ENCODE data around the gene GAB1. TPM values are rescaled to one million over a fixed set of nuclear protein-coding genes. Genes with fewer than 3 reads are reported as not detected.

The GAB1 gene
- total RNA-seq, 3 donors from 2014 or later: 0.30 to 0.95 (median 0.61) TPM

DNA sequence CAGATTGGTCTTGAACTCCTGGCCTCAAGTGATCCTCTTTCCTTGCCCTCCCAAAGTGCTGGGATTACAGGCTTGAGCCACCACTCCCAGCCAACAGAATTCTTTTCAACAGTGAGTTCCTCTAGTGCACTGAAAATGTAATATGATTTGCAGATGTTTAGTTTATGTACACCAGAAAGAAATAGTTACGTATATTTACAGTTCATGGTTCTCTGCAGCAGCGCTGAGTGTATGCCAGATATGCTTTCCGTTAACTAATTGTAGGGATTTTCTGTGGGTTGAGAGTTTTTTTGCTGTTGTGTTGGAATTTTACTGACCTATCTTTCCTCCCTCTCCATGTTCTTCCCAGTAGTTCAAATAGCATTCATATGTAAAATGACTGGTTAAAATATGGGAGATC, 44.0 kb downstream of the GAB1 start:
- Mint-ChIP-seq H3K36me3 (ENCODE audit: insufficient read depth) (no peaks in the 10 kb centered on the region), H3K27me3 (ENCODE audit: low read depth) (no peaks in the 10 kb centered on the region)
- no peak for DNase-seq

DNA sequence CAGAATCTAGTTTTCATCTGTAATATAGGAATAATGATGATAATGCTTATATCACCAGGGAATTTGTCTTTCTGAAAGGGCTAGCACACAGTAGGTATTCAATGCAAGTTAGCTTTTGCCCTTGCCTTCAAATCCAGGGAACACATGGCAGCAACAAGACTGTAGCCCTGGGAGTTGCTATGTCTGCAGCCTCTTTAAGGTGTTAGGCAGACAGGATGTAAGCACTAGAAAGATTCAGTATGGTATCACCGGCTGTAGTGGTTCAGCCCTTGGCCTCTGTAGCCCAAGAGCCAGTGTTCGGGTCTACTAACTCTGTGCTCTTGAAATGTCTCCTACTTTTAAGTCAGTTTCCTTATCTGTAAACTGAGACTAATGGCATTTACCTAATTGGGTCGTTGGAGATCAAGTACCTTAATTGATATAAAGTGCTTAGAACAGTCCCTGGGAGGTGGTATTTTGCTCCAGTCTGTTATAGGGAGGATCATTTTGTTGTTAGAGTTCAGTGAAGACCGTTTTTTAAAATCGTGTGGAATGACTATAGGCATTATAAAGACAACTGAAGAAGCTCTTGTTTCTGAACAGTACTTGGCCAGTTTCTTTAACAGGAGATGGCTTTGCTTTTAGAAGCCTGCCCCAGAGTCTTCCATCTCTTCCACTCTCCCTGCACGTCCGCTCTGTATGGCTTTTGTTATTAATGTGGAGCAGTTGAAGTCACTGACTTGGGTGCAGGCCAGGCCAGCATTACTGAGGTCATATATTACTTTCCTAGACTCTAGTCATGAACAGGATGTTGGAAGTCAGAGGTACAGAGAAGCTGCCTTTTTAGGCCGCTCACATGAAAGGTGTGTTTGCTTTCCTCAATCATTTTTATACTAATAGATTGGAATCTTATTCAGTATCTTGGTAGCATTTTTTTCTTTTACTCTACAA, 44.8 kb downstream of the GAB1 start:
- peaks cover 2% of the 10 kb centered on the region for H3K4me1 Mint-ChIP-seq (ENCODE audit: low read depth)
- H3K4me3 Mint-ChIP-seq: no peak overlapping the region
- no peaks in the 10 kb centered on the region for H3K9me3 Mint-ChIP-seq
- DNase-seq (no peak), ATAC-seq (no peak)
- H3K36me3 Mint-ChIP-seq (ENCODE audit: insufficient read depth): no peaks in the 10 kb centered on the region
- no peaks in the 10 kb centered on the region for H3K27me3 Mint-ChIP-seq (ENCODE audit: low read depth)

More for the DNA sequence above, 44.0 kb downstream of the GAB1 start:
- peaks cover 2% of the 10 kb centered on the region for H3K4me1 Mint-ChIP-seq (ENCODE audit: low read depth)
- no peak overlapping the region for H3K4me3 Mint-ChIP-seq
- no peak for ATAC-seq
- H3K9me3 Mint-ChIP-seq: no peaks in the 10 kb centered on the region

DNA sequence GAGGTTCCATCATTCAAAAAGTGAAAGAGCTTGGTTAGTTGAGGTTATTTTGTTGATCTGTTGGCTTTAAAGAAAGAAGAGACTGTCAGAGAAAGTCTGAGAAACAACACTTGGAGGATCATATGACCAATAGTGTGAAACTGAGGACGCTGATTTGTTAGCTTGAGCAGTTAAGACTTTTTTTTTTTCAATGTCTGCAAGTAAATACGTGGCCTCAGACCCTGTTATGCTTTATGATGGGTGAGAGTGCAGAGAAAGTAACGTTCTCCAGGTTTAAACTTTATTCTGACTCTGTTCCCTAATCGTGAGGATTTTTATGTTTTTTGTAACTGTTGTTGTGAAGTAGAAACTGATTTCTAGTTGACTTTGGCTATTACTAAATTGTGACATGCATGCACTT, 45.9 kb downstream of the GAB1 start:
- DNase-seq: no peak
- Mint-ChIP-seq H3K9me3 (no peaks in the 10 kb centered on the region), H3K36me3 (ENCODE audit: insufficient read depth) (no peaks in the 10 kb centered on the region), H3K27me3 (ENCODE audit: low read depth) (peaks cover 2% of the 10 kb centered on the region), H3K4me3 (no peak overlapping the region), H3K4me1 (ENCODE audit: low read depth) (peaks cover 2% of the 10 kb centered on the region)
- ATAC-seq: no peak

DNA sequence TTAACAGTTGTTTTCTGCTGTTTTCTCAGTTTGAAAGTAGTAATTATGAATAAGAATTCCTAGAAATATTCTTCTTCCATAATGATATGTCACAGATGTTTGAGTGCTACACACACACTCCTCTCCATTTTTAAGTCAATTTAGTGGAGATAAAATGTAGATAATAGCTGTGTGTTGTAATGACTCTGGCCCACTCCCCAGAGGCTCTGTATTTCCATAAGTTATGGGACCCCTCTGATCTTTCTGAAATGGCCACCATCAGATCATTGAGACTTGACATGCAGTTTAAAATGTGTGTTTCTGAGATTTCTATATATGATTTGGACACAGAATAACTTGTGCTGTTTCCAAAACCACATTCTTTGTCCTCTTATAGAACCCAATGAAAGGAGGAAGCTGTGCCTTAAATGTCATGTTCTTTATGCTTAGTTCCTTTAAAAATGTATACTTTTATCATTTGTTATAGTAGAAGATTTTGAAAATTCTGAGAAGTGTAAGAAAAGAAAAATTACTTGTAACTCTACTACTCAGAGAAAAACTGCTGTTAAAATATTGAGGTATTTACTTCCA, 46.4 kb downstream of the GAB1 start:
- H3K4me3 Mint-ChIP-seq: no peak overlapping the region
- H3K36me3 Mint-ChIP-seq (ENCODE audit: insufficient read depth): no peaks in the 10 kb centered on the region
- DNase-seq (no peak), ATAC-seq (no peak)
- peaks cover 7% of the 10 kb centered on the region for H3K27me3 Mint-ChIP-seq (ENCODE audit: low read depth)
- no peaks in the 10 kb centered on the region for H3K9me3 Mint-ChIP-seq
- peaks cover 2% of the 10 kb centered on the region for H3K4me1 Mint-ChIP-seq (ENCODE audit: low read depth)

DNA sequence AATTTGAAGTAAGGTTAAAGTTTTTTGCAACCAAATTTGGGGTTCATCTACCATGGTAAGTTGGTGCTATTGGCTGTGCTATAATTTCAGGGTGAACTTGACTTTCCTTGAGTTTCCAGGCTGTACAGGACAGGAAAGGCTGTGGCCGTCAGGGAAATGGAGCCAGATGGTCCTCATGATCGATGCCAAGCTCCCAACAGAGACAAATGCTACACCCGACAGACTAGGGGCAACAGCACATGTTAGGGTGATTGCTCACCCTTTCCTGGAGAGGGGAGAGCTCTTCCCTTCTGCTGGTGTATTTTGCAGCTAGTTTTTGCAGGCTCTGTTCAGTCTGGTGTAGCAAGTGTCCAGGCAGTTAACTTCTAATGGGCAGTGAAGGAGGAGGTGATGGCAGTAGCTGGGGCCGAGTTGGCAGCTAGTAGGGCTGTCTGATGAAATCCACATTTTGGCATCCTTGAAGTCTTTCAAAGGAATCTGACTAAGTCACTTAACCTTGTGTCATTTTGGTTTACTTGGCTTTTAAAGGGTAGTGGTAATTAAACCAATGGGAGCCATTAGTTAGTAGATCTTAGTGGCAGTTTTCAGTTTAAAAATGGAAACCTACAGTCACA, 47.8 kb downstream of the GAB1 start:
- Mint-ChIP-seq H3K9me3 (no peaks in the 10 kb centered on the region), H3K27me3 (ENCODE audit: low read depth) (peaks cover 14% of the 10 kb centered on the region), H3K4me1 (ENCODE audit: low read depth) (no peaks in the 10 kb centered on the region), H3K36me3 (ENCODE audit: insufficient read depth) (no peaks in the 10 kb centered on the region), H3K4me3 (no peak overlapping the region)
- no peak for DNase-seq
- ATAC-seq: no peak

DNA sequence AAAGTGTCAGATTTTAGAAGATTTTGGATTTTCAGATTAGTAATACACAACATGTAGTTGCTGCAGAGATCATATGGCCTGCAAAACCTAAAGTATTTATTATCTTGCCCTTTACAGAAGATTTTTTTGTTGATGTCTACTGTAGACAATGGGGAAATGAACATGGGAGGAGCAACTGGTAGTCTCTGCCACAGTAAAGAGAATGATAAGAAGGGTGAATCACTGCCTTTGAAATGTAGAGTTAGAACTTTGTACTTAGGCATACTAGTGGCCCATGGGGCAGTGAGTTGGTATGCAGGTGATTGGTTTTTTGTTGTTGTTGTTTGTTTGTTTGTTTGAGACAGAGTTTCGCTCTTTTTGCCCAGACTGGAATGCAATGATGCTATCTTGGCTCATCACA, 50.1 kb downstream of the GAB1 start:
- DNase-seq (no peak), ATAC-seq (no peak)
- H3K4me1 Mint-ChIP-seq (ENCODE audit: low read depth): no peaks in the 10 kb centered on the region
- no peaks in the 10 kb centered on the region for H3K36me3 Mint-ChIP-seq (ENCODE audit: insufficient read depth)
- H3K27me3 Mint-ChIP-seq (ENCODE audit: low read depth): peaks cover 16% of the 10 kb centered on the region
- H3K4me3 Mint-ChIP-seq: no peak overlapping the region
- no peaks in the 10 kb centered on the region for H3K9me3 Mint-ChIP-seq

DNA sequence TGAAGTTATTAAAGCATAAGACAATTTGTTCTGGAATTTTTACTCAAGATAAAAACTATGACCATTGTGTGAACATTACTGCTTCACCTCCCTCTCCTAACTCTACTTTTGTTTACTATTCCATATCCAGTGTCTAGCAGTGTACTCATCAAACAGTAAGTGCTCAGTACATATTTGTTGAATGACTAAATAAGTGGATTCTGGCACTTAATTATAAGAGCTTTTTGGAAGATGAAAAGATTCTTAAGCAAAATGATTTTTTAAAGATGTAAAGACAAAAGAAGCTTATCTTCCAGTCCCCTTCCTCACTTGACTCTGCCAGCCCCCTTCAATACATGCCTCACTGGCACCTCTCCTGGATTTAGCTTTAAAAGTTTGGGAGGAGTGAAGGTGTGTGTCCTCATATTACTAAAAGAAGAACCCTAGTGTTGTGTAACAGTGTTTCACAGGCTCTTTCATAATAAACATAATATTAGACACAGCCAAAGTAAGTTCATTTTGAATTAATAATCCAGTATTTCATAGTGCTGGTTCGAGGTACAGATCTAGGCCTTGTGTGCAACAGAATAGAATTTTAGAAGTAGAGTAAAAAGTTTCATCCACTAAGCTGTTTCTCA, 53.0 kb downstream of the GAB1 start:
- Mint-ChIP-seq H3K4me3 (no peak overlapping the region), H3K9me3 (no peaks in the 10 kb centered on the region), H3K36me3 (ENCODE audit: insufficient read depth) (no peaks in the 10 kb centered on the region), H3K4me1 (ENCODE audit: low read depth) (no peaks in the 10 kb centered on the region), H3K27me3 (ENCODE audit: low read depth) (peaks cover 19% of the 10 kb centered on the region)
- no peak for DNase-seq
- no peak for ATAC-seq

DNA sequence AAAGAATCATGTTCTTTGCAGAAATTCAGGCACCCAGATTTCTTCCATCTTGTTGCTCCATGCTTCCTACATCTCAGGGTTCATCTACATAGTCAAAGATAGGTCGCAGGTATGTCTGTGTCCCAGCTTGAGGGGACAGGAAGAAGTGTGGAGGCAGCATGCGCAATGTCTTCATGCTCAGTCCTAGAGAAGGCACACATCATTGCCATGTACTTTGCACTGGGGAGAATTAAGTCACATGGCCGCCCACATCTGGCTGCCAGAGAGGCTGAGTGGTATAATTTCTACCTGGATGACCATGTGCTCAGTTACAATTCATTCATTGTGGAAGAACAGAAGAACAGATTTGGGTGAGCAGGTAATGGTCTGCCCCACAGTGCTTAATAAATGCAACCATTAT, 54.1 kb downstream of the GAB1 start:
- no peak overlapping the region for H3K4me3 Mint-ChIP-seq
- peaks cover 21% of the 10 kb centered on the region for H3K27me3 Mint-ChIP-seq (ENCODE audit: low read depth)
- no peak for DNase-seq
- ATAC-seq: no peak
- H3K9me3 Mint-ChIP-seq: no peaks in the 10 kb centered on the region
- H3K36me3 Mint-ChIP-seq (ENCODE audit: insufficient read depth): no peaks in the 10 kb centered on the region
- no peaks in the 10 kb centered on the region for H3K4me1 Mint-ChIP-seq (ENCODE audit: low read depth)

DNA sequence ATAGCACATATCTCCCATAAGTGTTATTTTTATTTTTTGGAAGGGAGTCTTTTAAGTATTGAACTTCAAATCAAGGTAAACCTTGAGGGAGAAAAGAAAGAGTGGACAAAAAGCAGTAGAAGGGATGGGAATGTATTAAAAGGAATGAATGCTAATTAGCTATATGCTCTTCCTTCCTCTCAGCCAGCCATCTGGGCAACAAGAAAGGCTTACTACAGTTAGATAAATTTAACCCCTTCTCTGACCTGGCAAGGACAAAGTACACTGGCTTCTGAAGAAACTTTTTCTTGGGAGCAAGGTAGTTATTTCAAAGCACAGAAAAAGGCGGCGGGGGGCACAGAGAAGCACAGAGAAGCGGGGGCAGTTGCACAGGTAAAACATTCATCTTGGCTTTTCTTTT, 54.6 kb downstream of the GAB1 start:
- H3K27me3 Mint-ChIP-seq (ENCODE audit: low read depth): peaks cover 26% of the 10 kb centered on the region
- no peaks in the 10 kb centered on the region for H3K9me3 Mint-ChIP-seq
- no peaks in the 10 kb centered on the region for H3K36me3 Mint-ChIP-seq (ENCODE audit: insufficient read depth)
- ATAC-seq (no peak), DNase-seq (no peak)
- no peak overlapping the region for H3K4me3 Mint-ChIP-seq
- no peaks in the 10 kb centered on the region for H3K4me1 Mint-ChIP-seq (ENCODE audit: low read depth)

DNA sequence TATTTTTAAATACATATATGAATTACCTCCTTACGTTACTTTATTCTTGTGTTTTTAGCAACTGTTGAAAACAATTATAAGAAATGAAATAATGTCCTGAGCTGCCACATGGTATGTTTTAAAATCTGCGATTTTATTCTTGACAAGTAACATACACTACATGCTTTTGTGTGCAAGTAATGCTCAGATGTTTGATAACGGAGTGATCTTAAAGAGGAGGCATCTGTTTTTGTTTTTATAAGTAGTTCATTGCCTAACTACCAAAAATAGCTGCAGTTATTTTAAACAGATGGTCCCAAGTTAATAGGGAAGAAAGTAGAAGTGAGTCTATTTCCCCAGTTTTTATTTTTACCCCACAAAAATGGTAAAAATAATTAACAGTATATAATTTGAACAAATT, 55.2 kb downstream of the GAB1 start:
- DNase-seq (no peak), ATAC-seq (no peak)
- H3K9me3 Mint-ChIP-seq: no peaks in the 10 kb centered on the region
- no peaks in the 10 kb centered on the region for H3K4me1 Mint-ChIP-seq (ENCODE audit: low read depth)
- H3K27me3 Mint-ChIP-seq (ENCODE audit: low read depth): peaks cover 30% of the 10 kb centered on the region
- H3K4me3 Mint-ChIP-seq: no peak overlapping the region
- no peaks in the 10 kb centered on the region for H3K36me3 Mint-ChIP-seq (ENCODE audit: insufficient read depth)

DNA sequence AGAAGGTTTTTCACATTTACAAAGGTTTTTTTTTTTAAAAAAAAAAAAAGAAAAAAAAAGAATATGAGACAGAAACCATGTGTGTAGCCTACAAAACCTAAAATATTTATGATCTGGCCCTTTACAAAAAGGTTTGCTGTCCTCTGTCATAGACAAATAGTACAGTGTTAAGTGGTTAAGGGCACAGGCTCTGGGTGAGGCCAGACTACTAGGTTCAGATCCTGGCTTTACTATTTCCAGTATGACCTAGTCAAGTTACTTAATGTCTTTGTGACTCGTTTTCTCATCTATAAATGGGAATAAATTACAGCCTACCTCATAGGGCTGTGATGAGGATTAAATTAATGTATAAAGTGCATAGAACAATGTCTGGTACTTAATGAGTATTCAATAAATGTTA, 56.5 kb downstream of the GAB1 start:
- no peak for DNase-seq
- ATAC-seq: no peak
- Mint-ChIP-seq H3K36me3 (ENCODE audit: insufficient read depth) (no peaks in the 10 kb centered on the region), H3K4me3 (no peak overlapping the region), H3K27me3 (ENCODE audit: low read depth) (peaks cover 23% of the 10 kb centered on the region), H3K9me3 (no peaks in the 10 kb centered on the region), H3K4me1 (ENCODE audit: low read depth) (no peaks in the 10 kb centered on the region)

DNA sequence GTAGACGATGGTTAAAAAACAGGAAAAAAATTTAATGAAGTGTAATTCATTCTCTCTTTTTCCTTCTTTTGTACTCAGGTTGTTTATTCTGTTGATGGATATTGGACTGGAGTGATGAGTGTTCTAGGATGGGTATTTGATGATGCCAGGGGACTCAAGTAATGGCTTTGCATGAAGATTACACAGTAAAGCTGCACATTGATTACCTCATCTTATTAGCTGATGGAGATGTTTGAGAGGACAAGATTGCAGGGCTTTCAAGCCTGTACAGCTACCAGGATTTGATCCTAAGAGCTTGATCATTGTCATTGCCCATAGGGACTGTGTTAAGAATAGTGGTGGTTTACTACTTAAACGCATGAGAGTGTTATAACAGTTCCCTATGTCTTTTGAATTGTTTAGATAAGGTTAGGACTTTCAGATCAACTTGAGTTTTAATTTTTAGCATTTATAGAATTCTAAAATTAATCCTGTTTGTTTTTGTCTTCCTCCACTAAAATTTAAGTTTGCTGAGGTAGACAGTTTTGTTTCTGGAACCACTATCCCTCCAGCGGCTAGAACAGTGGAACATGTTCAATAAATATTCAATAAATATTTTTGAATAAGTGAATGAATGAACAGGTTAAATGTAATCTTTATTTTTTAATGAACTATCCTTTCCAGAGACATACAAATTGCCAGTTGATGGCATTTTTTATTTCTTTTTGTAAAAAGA, 58.2 kb downstream of the GAB1 start:
- no peak for ATAC-seq
- peaks cover 2% of the 10 kb centered on the region for H3K4me1 Mint-ChIP-seq (ENCODE audit: low read depth)
- H3K36me3 Mint-ChIP-seq (ENCODE audit: insufficient read depth): no peaks in the 10 kb centered on the region
- H3K9me3 Mint-ChIP-seq: no peaks in the 10 kb centered on the region
- peaks cover 19% of the 10 kb centered on the region for H3K27me3 Mint-ChIP-seq (ENCODE audit: low read depth)
- no peak for DNase-seq
- H3K4me3 Mint-ChIP-seq: no peak overlapping the region

DNA sequence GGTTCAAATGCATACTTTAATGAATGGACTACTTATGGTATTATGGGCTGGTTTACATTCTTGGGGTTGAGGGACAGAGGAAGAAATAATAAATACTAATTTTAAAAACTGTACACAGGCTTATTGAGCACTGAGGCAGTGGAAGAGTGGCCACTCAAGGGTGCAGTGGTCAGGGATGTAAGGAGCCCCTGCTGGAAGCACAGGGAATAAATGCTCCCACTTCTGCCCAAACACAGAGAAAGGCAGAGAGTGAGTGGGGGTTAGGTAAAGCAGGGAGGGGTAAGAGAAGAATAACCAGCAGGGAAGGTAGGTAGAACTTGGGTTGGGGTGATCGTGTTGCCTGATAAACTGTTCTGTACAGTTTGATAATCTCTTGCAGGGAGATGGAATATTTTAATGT, 60.0 kb downstream of the GAB1 start:
- Mint-ChIP-seq H3K4me1 (ENCODE audit: low read depth) (peaks cover 2% of the 10 kb centered on the region), H3K4me3 (no peak overlapping the region), H3K36me3 (ENCODE audit: insufficient read depth) (no peaks in the 10 kb centered on the region), H3K9me3 (no peaks in the 10 kb centered on the region), H3K27me3 (ENCODE audit: low read depth) (peaks cover 17% of the 10 kb centered on the region)
- no peak for ATAC-seq
- no peak for DNase-seq

DNA sequence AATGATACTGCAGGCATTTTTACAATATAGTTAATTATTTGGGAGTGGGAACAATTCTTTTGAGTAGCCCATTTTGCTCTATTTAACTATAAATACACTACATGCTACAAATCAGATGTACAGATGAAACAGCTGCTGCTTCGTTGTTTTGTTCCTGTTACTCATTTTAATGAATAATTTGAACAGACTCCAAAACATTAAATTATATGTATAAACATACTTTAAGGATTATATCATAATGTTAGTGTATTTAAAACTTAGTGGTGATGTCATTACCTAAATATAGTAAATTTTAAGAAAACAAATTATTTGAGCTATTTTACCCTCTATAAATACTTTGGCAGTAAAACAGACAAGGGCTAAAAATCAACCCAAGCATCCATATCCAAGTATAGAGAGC, 60.7 kb downstream of the GAB1 start:
- H3K4me1 Mint-ChIP-seq (ENCODE audit: low read depth): peaks cover 2% of the 10 kb centered on the region
- H3K4me3 Mint-ChIP-seq: no peak overlapping the region

More for the DNA sequence above, 60.7 kb downstream of the GAB1 start:
- ATAC-seq: no peak
- DNase-seq: no peak
- no peaks in the 10 kb centered on the region for H3K9me3 Mint-ChIP-seq
- no peaks in the 10 kb centered on the region for H3K36me3 Mint-ChIP-seq (ENCODE audit: insufficient read depth)
- H3K27me3 Mint-ChIP-seq (ENCODE audit: low read depth): peaks cover 17% of the 10 kb centered on the region
